HepG2 (cell line): ENCODE data around the gene SOWAHA. TPM values are rescaled to one million over a fixed set of nuclear protein-coding genes. Genes with fewer than 3 reads are reported as not detected.

ENCODE experiments used
- ATAC-seq: fragments of 200-7000 bp; cut with Tn5 transposase; 3 replicates; pipeline ENCODE4 v1.9.1; 2020; ENCODE audit warnings: mild to moderate bottlenecking, moderate library complexity
- BruUV-seq: library from RNA; stranded (reverse); fragments of 400-500 nt; replicated peaks from 2 replicates; lab custom pipeline; 2021; lab: Mats Ljungman, UMichigan
- CTCF ChIA-PET: fragments of 300-600 bp; formaldehyde crosslinking; extraction: SDS; loops from one replicate; lab custom pipeline; 2021; ENCODE audit warnings: low total read pairs, inconsistent platforms, low intra/inter-chr PET ratio; lab: Yijun Ruan, JAX
- POLR2A ChIA-PET: fragments of 350-600 bp; sonication (Branson Sonifier 250); formaldehyde crosslinking; loops from one replicate; lab custom pipeline; 2020; ENCODE audit warnings: antibody characterized with exemption, inconsistent platforms; lab: Yijun Ruan, JAX
- DNase-seq: peaks from one replicate; pipeline ENCODE4 v3.0.0-alpha.2; 2015; ENCODE audit warnings: low spot score
- FAIRE-seq: peaks from 3 replicates; lab custom pipeline; 2011; peaks lifted over from hg19 to GRCh38; lab: Jason Lieb, UNC
- H2AFZ ChIP-seq: one replicate; pipeline ENCODE4 v1.6.1; 2011; ENCODE audit warnings: low read length, inconsistent platforms
- H3K27ac ChIP-seq: fragments of 300-600 bp; 3 replicates; pipeline ENCODE4 v1.8.0; 2011; ENCODE audit warnings: mixed run types, mild to moderate bottlenecking, mixed read lengths, low read length, inconsistent platforms; ENCODE audit not compliant: insufficient read depth; ENCODE audit errors: extremely low read length
- H3K27me3 ChIP-seq, 2 experiments: fragments of 200-600 bp in 1 of 2; 2 replicates in 1 of 2; 3 replicates in 1 of 2; pipeline versions ENCODE4 v1.6.0 to v1.8.0; 2011; ENCODE audit warnings: low read length in 2 of 2, mild to moderate bottlenecking in 2 of 2, moderate library complexity in 2 of 2, inconsistent platforms in 1 of 2; ENCODE audit not compliant: insufficient read depth in 2 of 2, control insufficient read depth in 1 of 2
- H3K36me3 ChIP-seq, 2 experiments: fragments of 200-600 bp in 1 of 2; replicated peaks in 1 of 2; 2 replicates in 1 of 2; 3 replicates in 1 of 2; pipeline versions ENCODE4 v1.5.1 to v1.8.0; 2011; ENCODE audit warnings: low read length in 2 of 2, inconsistent platforms in 1 of 2; ENCODE audit not compliant: insufficient read depth in 2 of 2, control insufficient read depth in 1 of 2
- H3K4me1 ChIP-seq: 2 replicates; pipeline ENCODE4 v1.5.1; 2012; ENCODE audit warnings: low read length, inconsistent platforms; ENCODE audit not compliant: insufficient read depth
- H3K4me2 ChIP-seq: 2 replicates; pipeline ENCODE4 v1.6.0; 2011; ENCODE audit warnings: low read depth, low read length, inconsistent platforms
- H3K4me3 ChIP-seq, 3 experiments: fragments of 200-600 bp in 1 of 3; sonication (generic), shearing (Covaris generic) in 1 of 3; replicated peaks in 1 of 3; 2 replicates each; pipeline ENCODE4 v1.5.1; 2011 to 2016; ENCODE audit warnings: low read length in 3 of 3, inconsistent platforms in 2 of 3, low read depth in 2 of 3, mild to moderate bottlenecking in 2 of 3, control low read depth in 1 of 3, mixed read lengths in 1 of 3; ENCODE audit not compliant: insufficient read depth in 1 of 3
- H3K79me2 ChIP-seq: one replicate; pipeline ENCODE4 v1.6.1; 2011; ENCODE audit warnings: low read length, inconsistent platforms; ENCODE audit not compliant: insufficient read depth
- H3K9ac ChIP-seq: 2 replicates; pipeline ENCODE4 v1.6.0; 2011; ENCODE audit warnings: mild to moderate bottlenecking, low read depth, low read length, inconsistent platforms; ENCODE audit not compliant: insufficient read depth
- H3K9me3 ChIP-seq: 2 replicates; pipeline ENCODE4 v1.5.1; 2012; ENCODE audit warnings: mild to moderate bottlenecking, low read length
- H4K20me1 ChIP-seq: 2 replicates; pipeline ENCODE4 v1.6.0; 2011; ENCODE audit warnings: inconsistent platforms, mild to moderate bottlenecking, low read length, moderate library complexity; ENCODE audit not compliant: insufficient read depth
- DPF2 ChIP-seq: sonication (generic); formaldehyde crosslinking; IDR thresholded peaks from 2 replicates; pipeline ENCODE4 v1.4.0; 2020; ENCODE audit warnings: mild to moderate bottlenecking, low read depth, missing genetic modification reagents, borderline replicate concordance
- ESRRA ChIP-seq: sonication (generic); formaldehyde crosslinking; IDR thresholded peaks from 2 replicates; pipeline ENCODE4 v1.5.1; 2020; ENCODE audit warnings: mild to moderate bottlenecking, low read depth, missing genetic modification reagents
- KDM3A ChIP-seq: IDR thresholded peaks from 2 replicates; pipeline ENCODE4 v1.6.1; 2018; ENCODE audit warnings: low read depth, missing compliant biosample characterization
- MTF2 ChIP-seq: sonication (generic); formaldehyde crosslinking; IDR thresholded peaks from 2 replicates; pipeline ENCODE4 v1.5.0; 2020; ENCODE audit warnings: missing genetic modification reagents, borderline replicate concordance
- PHF5A ChIP-seq: IDR thresholded peaks from one replicate; pipeline ENCODE4 v1.6.1; 2018; ENCODE audit warnings: low read depth, missing genetic modification reagents; ENCODE audit not compliant: unreplicated experiment
- RELA ChIP-seq: sonication (generic); formaldehyde crosslinking; IDR thresholded peaks from 2 replicates; pipeline ENCODE4 v1.4.0; 2020; ENCODE audit warnings: missing genetic modification reagents
- ZBTB49 ChIP-seq: sonication (generic); formaldehyde crosslinking; IDR thresholded peaks from 2 replicates; pipeline ENCODE4 v1.4.0; 2020; ENCODE audit warnings: missing genetic modification reagents, borderline replicate concordance
- ZFP37 ChIP-seq: sonication (generic); formaldehyde crosslinking; IDR thresholded peaks from 2 replicates; pipeline ENCODE4 v1.4.0; 2020; ENCODE audit warnings: missing genetic modification reagents, borderline replicate concordance
- ZNF232 ChIP-seq: sonication (generic); formaldehyde crosslinking; IDR thresholded peaks from 2 replicates; pipeline ENCODE4 v1.4.0; 2020; ENCODE audit warnings: missing genetic modification reagents, borderline replicate concordance
- ZNF549 ChIP-seq: sonication (generic); formaldehyde crosslinking; IDR thresholded peaks from 2 replicates; pipeline ENCODE4 v1.5.0; 2020; ENCODE audit warnings: missing genetic modification reagents
- WGBS: methylation state at CpG from one replicate; pipeline ENCODE4 v1.1.6; 2017; ENCODE audit warnings: low lambda C conversion rate; 5-methylcytosine and 5-hydroxymethylcytosine counted together
- in situ Hi-C: cut with HindIII; loops from 2 replicates; pipeline ENCODE4 v1.10.0; 2017; ENCODE audit warnings: low pct_unique_long_range_greater_than_20kb; ENCODE audit not compliant: extremely low pct_ligation_motif_present
- intact Hi-C: fragments of 100-400 bp; cut with micrococcal nuclease; formaldehyde crosslinking; loops from one replicate; pipeline ENCODE4 v1.10.0; 2022; ENCODE audit not compliant: unreplicated experiment
- polyA plus RNA-seq, 8 experiments: library from polyadenylated mRNA; depleted of rRNA in 3 of 8; stranded (reverse) in 7 of 8; unstranded in 1 of 8; fragments of >200 nt; fragmentation: Illumina TruSeq in 4 of 8; extraction: Trizol in 4 of 8; gene quantifications; 2 replicates each; pipeline versions ENCODE4 v1.2.1 to v1.2.3, GENCODE V29; 2011 to 2016; ENCODE audit warnings: low read depth in 4 of 8, missing spikeins in 1 of 8, mixed read lengths in 1 of 8; ENCODE audit not compliant: insufficient read depth in 1 of 8
- total RNA-seq, 5 experiments: library from RNA; depleted of rRNA; stranded (reverse); fragments of >200 nt; fragmentation: Illumina TruSeq; extraction: Trizol; gene quantifications; 2 replicates each; pipeline ENCODE4 v1.2.3, GENCODE V29; 2016; ENCODE audit warnings: low read depth in 1 of 5
- TF ChIP-seq, protein P1 (sequence below), 2 experiments: sonication (generic) in 1 of 2; formaldehyde crosslinking in 1 of 2; IDR thresholded peaks; 2 replicates each; pipeline versions ENCODE4 v1.6.1 to v1.9.0; 2014 to 2022; ENCODE audit warnings: antibody characterized with exemption in 1 of 2, borderline replicate concordance in 1 of 2, inconsistent platforms in 1 of 2, low read depth in 1 of 2, missing genetic modification reagents in 1 of 2
- TF ChIP-seq, protein P2 (sequence below): IDR thresholded peaks from 2 replicates; pipeline ENCODE4 v1.6.1; 2016
- TF ChIP-seq, protein P3 (sequence below): sonication (generic); formaldehyde crosslinking; IDR thresholded peaks from 2 replicates; pipeline ENCODE4 v1.8.1; 2023; ENCODE audit warnings: missing genetic modification reagents, mild to moderate bottlenecking, borderline replicate concordance

Gene SOWAHA
- total and polyA plus RNA-seq, 2 of the 13 experiments (the other 11 are each of a cell fraction or from before 2014, with no cell fraction given), result 0.95 to 1.9 TPM

- in situ Hi-C loops, result no loop called here
- DNase-seq (peak; percentile 86), FAIRE-seq (peak; percentile 30), ATAC-seq (peak; percentile 73)
- no peaks in the 10 kb centered on the region for H3K27me3 ChIP-seq
- H3K4me3 ChIP-seq, result peak overlapping the region; percentile 30 to 68 (median 56)
- peak overlapping the region; percentile 92 for H3K4me2 ChIP-seq
- peaks cover 87% of the 10 kb centered on the region for H3K4me1 ChIP-seq
- no peaks in the 10 kb centered on the region for H3K79me2 ChIP-seq
- H3K27ac ChIP-seq, result peak overlapping the region; percentile 98
- WGBS, result 4% methylated on average over 2 of the region's 2 CpGs
- H3K9ac ChIP-seq, result peak overlapping the region; percentile 88
- ChIA-PET POLR2A (interaction anchor here (0.7 to 4.8 kb wide), 9 partner anchors 12 to 190 kb away, joined by 3 to 43 read pairs (median 4); partner anchors contain the start of genes GDF9 and UQCRQ), CTCF (no interaction called here)
- no peak overlapping the region for H2AFZ ChIP-seq
- no peaks in the 10 kb centered on the region for H4K20me1 ChIP-seq
- H3K36me3 ChIP-seq, result no peaks in the 10 kb centered on the region
- H3K9me3 ChIP-seq, result no peaks in the 10 kb centered on the region
- BruUV-seq, result no TSS peak
- intact Hi-C loops, result no loop called here
- 0 out of 2 replicates have a peak, but pooled peaks have one; percentile 36 for TF ChIP-seq ESRRA (CRISPR knock-in tag)
- TF ChIP-seq RELA (CRISPR knock-in tag), result no peak
- TF ChIP-seq DPF2, result peak; percentile 68; the same call in 1 of the 2 replicates
- TF ChIP-seq, protein P1, sequence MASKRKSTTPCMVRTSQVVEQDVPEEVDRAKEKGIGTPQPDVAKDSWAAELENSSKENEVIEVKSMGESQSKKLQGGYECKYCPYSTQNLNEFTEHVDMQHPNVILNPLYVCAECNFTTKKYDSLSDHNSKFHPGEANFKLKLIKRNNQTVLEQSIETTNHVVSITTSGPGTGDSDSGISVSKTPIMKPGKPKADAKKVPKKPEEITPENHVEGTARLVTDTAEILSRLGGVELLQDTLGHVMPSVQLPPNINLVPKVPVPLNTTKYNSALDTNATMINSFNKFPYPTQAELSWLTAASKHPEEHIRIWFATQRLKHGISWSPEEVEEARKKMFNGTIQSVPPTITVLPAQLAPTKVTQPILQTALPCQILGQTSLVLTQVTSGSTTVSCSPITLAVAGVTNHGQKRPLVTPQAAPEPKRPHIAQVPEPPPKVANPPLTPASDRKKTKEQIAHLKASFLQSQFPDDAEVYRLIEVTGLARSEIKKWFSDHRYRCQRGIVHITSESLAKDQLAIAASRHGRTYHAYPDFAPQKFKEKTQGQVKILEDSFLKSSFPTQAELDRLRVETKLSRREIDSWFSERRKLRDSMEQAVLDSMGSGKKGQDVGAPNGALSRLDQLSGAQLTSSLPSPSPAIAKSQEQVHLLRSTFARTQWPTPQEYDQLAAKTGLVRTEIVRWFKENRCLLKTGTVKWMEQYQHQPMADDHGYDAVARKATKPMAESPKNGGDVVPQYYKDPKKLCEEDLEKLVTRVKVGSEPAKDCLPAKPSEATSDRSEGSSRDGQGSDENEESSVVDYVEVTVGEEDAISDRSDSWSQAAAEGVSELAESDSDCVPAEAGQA (IDR thresholded peaks at IDR 0.05; ENCODE audit: low read depth), result peak; percentile 57; the same call in 1 of the 2 replicates
- TF ChIP-seq, protein P1 (CRISPR knock-in tag; IDR thresholded peaks at IDR 0.05; ENCODE audit: borderline replicate concordance), result no peak
- TF ChIP-seq, protein P2, sequence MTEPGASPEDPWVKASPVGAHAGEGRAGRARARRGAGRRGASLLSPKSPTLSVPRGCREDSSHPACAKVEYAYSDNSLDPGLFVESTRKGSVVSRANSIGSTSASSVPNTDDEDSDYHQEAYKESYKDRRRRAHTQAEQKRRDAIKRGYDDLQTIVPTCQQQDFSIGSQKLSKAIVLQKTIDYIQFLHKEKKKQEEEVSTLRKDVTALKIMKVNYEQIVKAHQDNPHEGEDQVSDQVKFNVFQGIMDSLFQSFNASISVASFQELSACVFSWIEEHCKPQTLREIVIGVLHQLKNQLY (CRISPR knock-in tag), result peak; percentile 22; the same call in 1 of the 2 replicates
- TF ChIP-seq ZFP37, result no peak
- TF ChIP-seq MTF2 (CRISPR knock-in tag), result no peak
- no peak for TF ChIP-seq ZNF549 (CRISPR knock-in tag)
- peak; percentile 64; the same call in 1 of the 2 replicates for TF ChIP-seq ZNF232
- TF ChIP-seq PHF5A (CRISPR knock-in tag), result no peak
- TF ChIP-seq, protein P3, sequence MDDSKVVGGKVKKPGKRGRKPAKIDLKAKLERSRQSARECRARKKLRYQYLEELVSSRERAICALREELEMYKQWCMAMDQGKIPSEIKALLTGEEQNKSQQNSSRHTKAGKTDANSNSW (CRISPR knock-in tag), result no peak
- TF ChIP-seq ZBTB49 (CRISPR knock-in tag), result no peak
- 0 out of 2 replicates have a peak, but pooled peaks have one; percentile 66 for TF ChIP-seq KDM3A
Observed at GRCh38 chr5:132837868-132838267, 24.8 kb downstream of the SOWAHA start.
